ENCODE results near the gene ZNF587B.

DNA sequence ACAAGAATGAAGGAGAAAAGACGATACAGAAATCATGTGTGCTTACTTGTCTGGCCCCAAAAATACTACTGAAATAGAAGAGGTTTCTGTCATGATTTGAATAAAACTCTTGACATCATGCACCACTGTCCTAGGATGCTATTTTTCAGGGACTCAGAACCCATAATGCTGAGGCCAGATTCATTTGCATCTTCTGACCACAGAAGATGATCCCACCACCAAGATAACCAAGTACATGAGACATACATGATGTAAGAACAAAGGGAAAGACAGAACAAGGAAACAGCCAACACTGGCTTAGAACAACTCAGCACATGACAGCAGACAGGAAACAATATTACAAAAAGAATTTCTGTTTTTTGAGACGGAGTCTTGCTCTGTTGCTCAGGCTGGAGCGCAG, 17.9 kb upstream of the ZNF587B start:
- TF ChIP-seq, protein P1, sequence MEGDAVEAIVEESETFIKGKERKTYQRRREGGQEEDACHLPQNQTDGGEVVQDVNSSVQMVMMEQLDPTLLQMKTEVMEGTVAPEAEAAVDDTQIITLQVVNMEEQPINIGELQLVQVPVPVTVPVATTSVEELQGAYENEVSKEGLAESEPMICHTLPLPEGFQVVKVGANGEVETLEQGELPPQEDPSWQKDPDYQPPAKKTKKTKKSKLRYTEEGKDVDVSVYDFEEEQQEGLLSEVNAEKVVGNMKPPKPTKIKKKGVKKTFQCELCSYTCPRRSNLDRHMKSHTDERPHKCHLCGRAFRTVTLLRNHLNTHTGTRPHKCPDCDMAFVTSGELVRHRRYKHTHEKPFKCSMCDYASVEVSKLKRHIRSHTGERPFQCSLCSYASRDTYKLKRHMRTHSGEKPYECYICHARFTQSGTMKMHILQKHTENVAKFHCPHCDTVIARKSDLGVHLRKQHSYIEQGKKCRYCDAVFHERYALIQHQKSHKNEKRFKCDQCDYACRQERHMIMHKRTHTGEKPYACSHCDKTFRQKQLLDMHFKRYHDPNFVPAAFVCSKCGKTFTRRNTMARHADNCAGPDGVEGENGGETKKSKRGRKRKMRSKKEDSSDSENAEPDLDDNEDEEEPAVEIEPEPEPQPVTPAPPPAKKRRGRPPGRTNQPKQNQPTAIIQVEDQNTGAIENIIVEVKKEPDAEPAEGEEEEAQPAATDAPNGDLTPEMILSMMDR (IDR thresholded peaks at IDR 0.05) = no peak
- TF ChIP-seq POLR2A (IDR thresholded peaks at IDR 0.05) (no peak), POLR2AphosphoS5 (IDR thresholded peaks at IDR 0.05) (no peak), EP300 (IDR thresholded peaks at IDR 0.05; ENCODE audit: low read depth) (no peak)
